GM13976 (cell line): ENCODE measurements around the gene ZBTB32.
A peak's percentile ranks its signal among the peaks of the same experiment; 100 is the strongest.

Experiments
- DNase-seq: peaks from one replicate; pipeline ENCODE4 v3.0.0; 2012; ENCODE audit warnings: low spot score
- in situ Hi-C: fragments of 300-500 bp; cut with MboI; formaldehyde crosslinking; loops from one replicate; pipeline ENCODE4 v1.12.0; 2022; ENCODE audit warnings: low sequenced_read_pairs, mixed read lengths, inconsistent platforms; ENCODE audit not compliant: unreplicated experiment
- TF ChIP-seq, protein P1 (sequence below): IDR thresholded peaks from 2 replicates; pipeline ENCODE4 v1.5.1; 2012; ENCODE audit warnings: borderline replicate concordance, mild to moderate bottlenecking; ENCODE audit not compliant: insufficient read depth; ENCODE audit errors: extremely low read depth, missing control alignments, control extremely low read depth

The ZBTB32 gene

DNA sequence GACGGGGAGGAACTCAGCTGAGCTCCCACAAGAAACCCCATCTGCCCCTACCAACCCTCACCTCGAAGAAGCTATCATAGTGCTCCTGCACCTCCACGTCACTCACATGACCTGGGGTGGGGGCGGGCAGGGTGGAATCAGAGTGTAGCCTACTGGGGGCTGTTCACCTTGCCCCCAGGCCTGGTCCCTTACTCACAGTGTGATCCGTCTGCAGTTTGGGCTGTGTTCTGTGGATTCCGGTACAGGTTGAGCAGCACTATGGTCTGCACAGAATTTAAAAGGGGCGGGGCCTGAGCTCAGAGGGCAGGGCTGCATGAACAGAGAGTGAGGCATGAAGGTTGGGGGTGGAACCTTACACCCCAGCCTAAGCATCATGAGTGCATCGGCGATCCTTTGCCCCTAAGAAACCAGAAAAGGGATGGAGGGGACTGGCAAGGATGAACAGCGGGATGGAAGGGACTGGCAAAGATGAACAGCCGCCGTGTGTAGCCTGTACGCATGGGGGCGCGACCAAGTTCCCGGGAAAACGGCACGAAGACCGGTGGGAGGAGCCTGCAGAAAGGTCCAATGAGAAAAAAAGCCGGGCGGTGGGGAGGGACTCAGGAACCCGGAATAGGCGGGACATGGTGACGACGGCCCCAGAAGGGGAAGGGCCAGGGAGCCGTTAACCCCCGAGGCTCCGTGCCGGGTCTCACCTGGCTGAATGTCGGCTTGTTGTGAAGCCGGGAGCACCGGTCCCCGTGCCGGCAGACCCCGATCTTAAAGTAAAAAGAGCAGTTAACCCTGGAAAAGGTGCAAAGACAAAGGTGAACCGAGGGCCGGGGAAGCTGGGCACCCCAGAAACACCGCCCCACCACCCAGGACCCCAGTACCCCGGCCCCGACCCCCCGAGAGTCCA, 40.3 kb downstream of the ZBTB32 start:
- TF ChIP-seq, protein P1, sequence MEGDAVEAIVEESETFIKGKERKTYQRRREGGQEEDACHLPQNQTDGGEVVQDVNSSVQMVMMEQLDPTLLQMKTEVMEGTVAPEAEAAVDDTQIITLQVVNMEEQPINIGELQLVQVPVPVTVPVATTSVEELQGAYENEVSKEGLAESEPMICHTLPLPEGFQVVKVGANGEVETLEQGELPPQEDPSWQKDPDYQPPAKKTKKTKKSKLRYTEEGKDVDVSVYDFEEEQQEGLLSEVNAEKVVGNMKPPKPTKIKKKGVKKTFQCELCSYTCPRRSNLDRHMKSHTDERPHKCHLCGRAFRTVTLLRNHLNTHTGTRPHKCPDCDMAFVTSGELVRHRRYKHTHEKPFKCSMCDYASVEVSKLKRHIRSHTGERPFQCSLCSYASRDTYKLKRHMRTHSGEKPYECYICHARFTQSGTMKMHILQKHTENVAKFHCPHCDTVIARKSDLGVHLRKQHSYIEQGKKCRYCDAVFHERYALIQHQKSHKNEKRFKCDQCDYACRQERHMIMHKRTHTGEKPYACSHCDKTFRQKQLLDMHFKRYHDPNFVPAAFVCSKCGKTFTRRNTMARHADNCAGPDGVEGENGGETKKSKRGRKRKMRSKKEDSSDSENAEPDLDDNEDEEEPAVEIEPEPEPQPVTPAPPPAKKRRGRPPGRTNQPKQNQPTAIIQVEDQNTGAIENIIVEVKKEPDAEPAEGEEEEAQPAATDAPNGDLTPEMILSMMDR = peak; percentile 14
- DNase-seq = peak; percentile 83
- in situ Hi-C loops = no loop called here

DNA sequence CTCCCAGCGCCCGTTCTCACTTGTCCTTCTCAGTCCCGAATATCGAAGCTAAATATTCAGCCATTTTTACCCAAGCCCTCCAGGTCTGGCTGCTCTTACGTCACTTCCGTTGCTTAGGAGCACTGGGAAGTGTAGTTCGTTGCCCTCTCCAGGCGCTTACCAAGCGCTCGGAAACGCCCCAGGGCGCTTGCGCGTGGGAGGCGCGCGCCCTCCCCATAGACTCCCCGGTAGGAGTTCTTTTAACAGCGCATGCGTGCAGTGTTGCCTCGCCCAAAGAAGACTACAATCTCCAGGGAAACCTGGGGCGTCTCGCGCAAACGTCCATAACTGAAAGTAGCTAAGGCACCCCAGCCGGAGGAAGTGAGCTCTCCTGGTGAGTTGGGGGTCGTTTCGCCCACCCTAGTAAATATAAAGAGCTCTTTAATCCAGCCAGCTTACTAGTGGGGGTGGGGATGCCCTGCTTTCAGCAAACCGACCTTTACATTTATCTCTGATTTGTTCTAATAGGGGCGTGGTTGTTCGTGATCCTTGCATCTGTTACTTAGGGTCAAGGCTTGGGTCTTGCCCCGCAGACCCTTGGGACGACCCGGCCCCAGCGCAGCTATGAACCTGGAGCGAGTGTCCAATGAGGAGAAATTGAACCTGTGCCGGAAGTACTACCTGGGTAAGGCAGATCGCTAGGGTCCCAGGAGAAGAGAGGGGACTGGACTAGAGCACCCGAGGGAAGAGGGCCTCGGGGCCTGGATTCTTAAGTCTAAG, 41.1 kb downstream of the ZBTB32 start, which contains the start of the genes PSENEN and U2AF1L4:
TSS of gene PSENEN (plus strand) at position 324 of the 759 bp plus-strand sequence. CDS start at position 604, 280 bp downstream.
TSS of gene U2AF1L4 (minus strand) at position 91 of the 759 bp plus-strand sequence. CDS start at position 64, 27 bp downstream.
- TF ChIP-seq, protein P1 = no peak
- DNase-seq = peak; percentile 93
- in situ Hi-C loops = no loop called here

DNA sequence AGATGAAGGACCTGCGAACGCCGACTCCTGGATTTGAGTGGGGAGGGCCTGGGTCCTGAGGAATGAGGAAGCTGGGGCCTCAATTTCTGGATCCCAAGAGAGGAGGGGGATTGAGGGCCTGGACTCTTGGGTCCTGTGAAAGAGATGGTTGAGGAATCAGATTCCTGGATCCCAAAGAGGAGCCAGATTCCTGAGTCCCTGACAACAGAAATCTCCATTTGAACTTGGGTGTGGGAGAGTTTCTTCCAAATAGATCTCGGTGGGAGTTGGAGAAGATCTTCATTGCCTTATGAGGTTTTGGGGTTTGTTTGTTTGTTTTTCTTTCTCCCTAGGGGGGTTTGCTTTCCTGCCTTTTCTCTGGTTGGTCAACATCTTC, 41.7 kb downstream of the ZBTB32 start:
- TF ChIP-seq, protein P1 = no peak
- DNase-seq = no peak
- in situ Hi-C loops = no loop called here

GRCh38 chr19:35746531-35746930, 42.2 kb downstream of the ZBTB32 start:
- in situ Hi-C loops = no loop called here
- TF ChIP-seq, protein P1 = no peak
- DNase-seq = no peak

- in situ Hi-C loops = no loop called here
Measured at GRCh38 chr19:35748106-35749020, 44.0 kb downstream of the ZBTB32 start, which contains the start of gene LIN37. LIN37 (plus strand) TSS chr19:35748576; CDS start chr19:35748725, 149 bp downstream.

More at GRCh38 chr19:35748106-35749020, 44.0 kb downstream of the ZBTB32 start, which contains the start of gene LIN37:
- TF ChIP-seq, protein P1 = no peak
- DNase-seq = peak; percentile 94
